ENCODE measurements around the gene LAMB2. TPM values are rescaled to one million over a fixed set of nuclear protein-coding genes. Genes with fewer than 3 reads are reported as not detected.

The LAMB2 gene
- total RNA-seq, 1 donor from 2014 or later, result 772 TPM

DNA sequence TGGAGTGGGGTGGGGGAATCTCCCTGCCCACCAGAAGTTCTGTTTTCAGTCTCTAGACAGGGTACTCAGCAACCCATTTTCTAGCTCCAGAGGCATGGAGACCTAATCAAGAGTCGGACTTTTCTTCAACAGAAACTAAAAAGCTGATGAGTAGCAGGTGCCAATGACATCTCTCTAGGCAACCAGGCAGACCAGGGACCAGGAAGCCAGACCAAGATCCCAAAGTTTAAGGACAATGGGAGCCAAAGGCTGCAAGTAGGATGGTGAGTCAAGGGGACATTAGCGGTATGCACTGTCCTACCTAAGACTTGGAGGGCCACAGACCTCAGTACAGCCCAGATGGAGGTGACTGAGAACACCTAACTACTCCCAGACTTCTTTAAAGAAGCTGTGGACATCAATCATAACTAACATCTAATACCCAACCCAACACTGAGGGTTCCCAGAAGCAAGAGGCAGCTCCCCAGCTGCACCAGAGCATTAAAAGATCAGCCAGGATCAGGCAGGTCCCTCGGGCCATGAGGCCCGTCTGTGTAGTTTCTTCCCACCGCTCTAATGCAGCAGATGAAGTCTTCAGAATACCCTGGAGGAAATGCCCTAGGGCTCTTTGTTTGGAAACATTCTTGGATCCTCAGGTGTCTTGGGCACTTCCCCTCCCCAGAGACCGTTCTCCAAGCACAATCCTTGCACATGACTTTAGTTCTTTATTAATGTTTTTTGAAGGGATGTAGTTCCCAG is 32.3 kb upstream of the LAMB2 start:
- intact Hi-C loops (cut with micrococcal nuclease), result no loop called here
- H3K36me3 ChIP-seq, result peaks cover 22% of the 10 kb centered on the region
- peak overlapping the region; percentile 94 for H3K27ac ChIP-seq (replicated peaks)
- peaks cover 32% of the 10 kb centered on the region for H3K4me1 ChIP-seq
- H3K27me3 ChIP-seq (ENCODE audit: low read depth), result no peaks in the 10 kb centered on the region
- H3K9me3 ChIP-seq (replicated peaks), result no peaks in the 10 kb centered on the region
- peak overlapping the region; percentile 97 for H3K4me3 ChIP-seq
- DNase-seq, result no peak
- TF ChIP-seq, protein P1, sequence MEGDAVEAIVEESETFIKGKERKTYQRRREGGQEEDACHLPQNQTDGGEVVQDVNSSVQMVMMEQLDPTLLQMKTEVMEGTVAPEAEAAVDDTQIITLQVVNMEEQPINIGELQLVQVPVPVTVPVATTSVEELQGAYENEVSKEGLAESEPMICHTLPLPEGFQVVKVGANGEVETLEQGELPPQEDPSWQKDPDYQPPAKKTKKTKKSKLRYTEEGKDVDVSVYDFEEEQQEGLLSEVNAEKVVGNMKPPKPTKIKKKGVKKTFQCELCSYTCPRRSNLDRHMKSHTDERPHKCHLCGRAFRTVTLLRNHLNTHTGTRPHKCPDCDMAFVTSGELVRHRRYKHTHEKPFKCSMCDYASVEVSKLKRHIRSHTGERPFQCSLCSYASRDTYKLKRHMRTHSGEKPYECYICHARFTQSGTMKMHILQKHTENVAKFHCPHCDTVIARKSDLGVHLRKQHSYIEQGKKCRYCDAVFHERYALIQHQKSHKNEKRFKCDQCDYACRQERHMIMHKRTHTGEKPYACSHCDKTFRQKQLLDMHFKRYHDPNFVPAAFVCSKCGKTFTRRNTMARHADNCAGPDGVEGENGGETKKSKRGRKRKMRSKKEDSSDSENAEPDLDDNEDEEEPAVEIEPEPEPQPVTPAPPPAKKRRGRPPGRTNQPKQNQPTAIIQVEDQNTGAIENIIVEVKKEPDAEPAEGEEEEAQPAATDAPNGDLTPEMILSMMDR (IDR thresholded peaks at IDR 0.05; ENCODE audit: borderline replicate concordance), result no peak

DNA sequence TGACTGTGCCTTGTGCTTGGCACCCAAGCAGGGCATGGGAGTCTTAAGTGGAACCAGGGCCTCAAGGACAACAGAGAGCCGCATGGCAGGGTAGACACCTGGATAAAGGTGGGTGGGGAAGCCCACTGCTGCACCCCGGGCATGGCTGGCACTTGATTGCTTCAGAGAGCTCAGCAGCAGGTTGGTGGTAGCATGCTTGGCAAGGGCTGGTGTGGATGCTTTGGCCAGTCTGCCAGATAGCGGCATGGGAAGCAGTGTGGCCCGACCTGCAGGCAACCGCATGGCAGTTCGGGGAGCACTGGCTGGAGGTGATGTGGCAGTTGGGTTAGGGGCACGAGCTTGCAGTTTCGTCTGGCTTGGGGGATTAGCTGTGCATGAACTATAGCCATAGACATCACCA is 30.8 kb upstream of the LAMB2 start:
- TF ChIP-seq, protein P1 (IDR thresholded peaks at IDR 0.05; ENCODE audit: borderline replicate concordance), result no peak
- no peak for DNase-seq

DNA sequence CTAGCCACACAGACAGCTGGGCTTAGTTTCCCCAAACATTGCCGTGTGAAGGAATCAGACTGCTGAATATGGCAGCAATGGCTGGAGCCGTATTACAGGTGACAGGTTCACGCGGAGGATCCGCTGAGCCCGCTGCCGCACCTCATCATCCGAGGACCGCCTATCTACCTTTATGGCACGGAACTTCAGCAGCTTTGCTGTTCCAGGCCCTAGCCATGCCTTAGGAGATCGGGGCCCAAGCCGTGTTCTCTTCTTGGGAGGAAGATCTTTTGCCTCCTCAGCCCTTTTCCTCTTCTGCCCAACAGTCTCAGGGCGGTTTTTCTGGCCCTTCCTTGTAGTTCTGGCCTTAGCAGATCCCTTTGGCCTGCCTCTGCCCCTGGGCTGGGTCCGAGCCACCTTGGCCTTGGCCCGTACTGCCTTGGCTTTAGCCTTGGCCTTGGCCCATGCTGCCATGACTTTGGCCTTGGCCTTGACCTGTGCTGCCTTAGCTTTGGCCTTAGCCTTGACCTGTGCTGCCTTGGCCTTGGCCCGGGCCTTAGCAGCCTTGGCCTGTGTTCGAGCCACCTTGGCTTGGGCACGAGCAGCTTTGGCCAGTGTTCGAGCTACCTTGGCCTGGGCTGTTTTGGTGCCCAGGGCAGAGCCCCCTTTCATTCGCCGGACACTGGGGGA is 30.0 kb upstream of the LAMB2 start:
- Histone ChIP-seq H3K4me1 (peaks cover 32% of the 10 kb centered on the region), H3K27me3 (ENCODE audit: low read depth) (no peaks in the 10 kb centered on the region), H3K36me3 (peaks cover 22% of the 10 kb centered on the region), H3K4me3 (no peak overlapping the region), H3K27ac (replicated peaks) (no peak overlapping the region), H3K9me3 (replicated peaks) (no peaks in the 10 kb centered on the region)
- intact Hi-C loops (cut with micrococcal nuclease), result no loop called here
- DNase-seq, result no peak
- TF ChIP-seq, protein P1 (IDR thresholded peaks at IDR 0.05; ENCODE audit: borderline replicate concordance), result no peak

More for the DNA sequence above, 30.8 kb upstream of the LAMB2 start:
- H3K4me1 ChIP-seq, result peaks cover 32% of the 10 kb centered on the region
- peaks cover 22% of the 10 kb centered on the region for H3K36me3 ChIP-seq
- no peak overlapping the region for H3K4me3 ChIP-seq
- H3K27me3 ChIP-seq (ENCODE audit: low read depth), result no peaks in the 10 kb centered on the region
- no peak overlapping the region for H3K27ac ChIP-seq (replicated peaks)
- no peaks in the 10 kb centered on the region for H3K9me3 ChIP-seq (replicated peaks)
- intact Hi-C loops (cut with micrococcal nuclease), result no loop called here

DNA sequence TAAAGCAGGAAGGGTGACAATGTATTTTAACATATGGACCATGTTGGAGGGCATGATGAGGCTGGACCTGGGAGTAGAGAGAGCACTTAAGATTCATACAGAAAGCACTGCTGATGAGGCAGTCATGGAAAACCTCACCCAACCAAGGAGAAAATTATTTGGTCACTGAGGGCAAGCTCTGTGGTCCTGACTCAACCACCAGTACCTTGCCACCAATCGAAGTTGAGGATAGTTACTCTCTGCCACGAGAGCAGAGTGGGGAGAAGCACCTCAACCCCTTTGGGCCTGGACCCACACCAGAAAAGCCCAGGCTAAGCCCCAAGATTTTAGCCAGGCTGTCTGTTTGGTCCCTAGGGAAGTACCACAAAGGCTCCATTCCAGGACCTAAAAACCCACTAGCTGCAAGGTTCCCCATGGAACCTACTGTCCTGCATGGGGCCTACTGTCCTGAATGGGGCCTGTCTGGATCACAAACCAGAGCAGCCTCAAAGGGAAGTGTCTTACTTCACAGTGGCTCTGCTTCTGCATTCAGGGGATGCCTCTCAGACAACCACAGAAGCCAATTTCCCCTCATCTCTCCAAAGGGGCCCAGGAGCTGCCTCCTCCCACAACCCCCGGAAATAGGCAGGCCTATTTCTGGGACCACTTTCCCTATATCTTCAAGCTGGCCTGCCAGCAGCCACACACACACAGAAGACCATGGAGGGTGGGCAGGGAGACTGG is 29.1 kb upstream of the LAMB2 start:
- DNase-seq, result no peak
- Histone ChIP-seq H3K36me3 (peaks cover 22% of the 10 kb centered on the region), H3K4me3 (no peak overlapping the region), H3K4me1 (peaks cover 30% of the 10 kb centered on the region), H3K27ac (replicated peaks) (no peak overlapping the region), H3K27me3 (ENCODE audit: low read depth) (no peaks in the 10 kb centered on the region), H3K9me3 (replicated peaks) (no peaks in the 10 kb centered on the region)
- intact Hi-C loops (cut with micrococcal nuclease), result no loop called here
- TF ChIP-seq, protein P1 (IDR thresholded peaks at IDR 0.05; ENCODE audit: borderline replicate concordance), result no peak

DNA sequence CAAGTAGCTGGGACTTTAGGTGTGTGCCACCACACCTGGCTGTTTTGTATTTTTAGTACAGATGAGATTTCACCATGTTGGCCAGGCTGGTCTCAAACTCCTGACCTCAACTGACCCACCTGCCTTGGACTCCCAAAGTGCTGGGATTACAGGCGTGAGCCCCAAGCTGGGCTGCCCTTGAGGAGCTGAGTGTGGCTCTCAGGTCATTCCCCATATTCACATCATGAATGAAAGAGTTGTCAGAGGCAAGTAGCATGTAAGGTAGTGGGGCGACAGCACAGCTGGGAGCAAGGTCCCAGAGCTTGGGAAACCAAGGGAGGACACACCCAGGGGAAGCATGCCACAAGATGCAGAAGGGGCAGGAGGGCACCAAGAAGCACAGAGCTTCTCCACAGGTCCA is 28.3 kb upstream of the LAMB2 start:
- Histone ChIP-seq H3K4me3 (no peak overlapping the region), H3K36me3 (peaks cover 22% of the 10 kb centered on the region), H3K27me3 (ENCODE audit: low read depth) (no peaks in the 10 kb centered on the region), H3K27ac (replicated peaks) (no peak overlapping the region), H3K9me3 (replicated peaks) (no peaks in the 10 kb centered on the region), H3K4me1 (peaks cover 22% of the 10 kb centered on the region)
- TF ChIP-seq, protein P1 (IDR thresholded peaks at IDR 0.05; ENCODE audit: borderline replicate concordance), result no peak
- intact Hi-C loops (cut with micrococcal nuclease), result no loop called here
- no peak for DNase-seq
